C4-2B (cell line): ENCODE measurements around the gene MED15.

Source experiments
- ZFX ChIP-seq: fragments of 450-650 bp; IDR thresholded peaks from 2 replicates; pipeline ENCODE4 v1.6.1; 2017
- TF ChIP-seq, protein P1 (sequence below): fragments of 450-650 bp; conservative IDR thresholded peaks from 2 replicates; pipeline ENCODE4 v1.5.1; 2017; ENCODE audit warnings: mild to moderate bottlenecking

DNA sequence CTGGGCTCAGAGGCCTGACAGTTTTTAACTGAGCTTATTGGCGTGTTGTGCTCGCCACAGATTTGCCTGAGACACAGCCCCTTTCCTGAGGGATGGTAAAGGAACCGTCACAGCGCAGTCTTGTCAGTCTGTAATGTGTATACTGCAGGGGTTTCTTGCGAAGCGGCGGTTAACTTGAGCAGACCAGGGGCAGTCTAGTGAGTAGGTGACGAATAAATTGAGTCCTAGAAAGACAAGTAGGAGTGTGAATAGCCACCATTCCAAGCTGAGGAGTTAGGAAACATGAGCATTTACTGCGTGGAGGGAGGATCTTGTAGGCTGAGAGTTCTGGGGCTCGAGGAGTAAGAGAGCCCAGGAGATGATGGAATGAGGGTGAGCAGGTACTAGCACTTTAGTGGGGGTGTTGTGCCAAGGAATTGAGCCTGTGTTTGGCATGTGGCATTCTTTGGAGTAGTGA, 1.4 kb downstream of the MED15 start:
- TF ChIP-seq, protein P1, sequence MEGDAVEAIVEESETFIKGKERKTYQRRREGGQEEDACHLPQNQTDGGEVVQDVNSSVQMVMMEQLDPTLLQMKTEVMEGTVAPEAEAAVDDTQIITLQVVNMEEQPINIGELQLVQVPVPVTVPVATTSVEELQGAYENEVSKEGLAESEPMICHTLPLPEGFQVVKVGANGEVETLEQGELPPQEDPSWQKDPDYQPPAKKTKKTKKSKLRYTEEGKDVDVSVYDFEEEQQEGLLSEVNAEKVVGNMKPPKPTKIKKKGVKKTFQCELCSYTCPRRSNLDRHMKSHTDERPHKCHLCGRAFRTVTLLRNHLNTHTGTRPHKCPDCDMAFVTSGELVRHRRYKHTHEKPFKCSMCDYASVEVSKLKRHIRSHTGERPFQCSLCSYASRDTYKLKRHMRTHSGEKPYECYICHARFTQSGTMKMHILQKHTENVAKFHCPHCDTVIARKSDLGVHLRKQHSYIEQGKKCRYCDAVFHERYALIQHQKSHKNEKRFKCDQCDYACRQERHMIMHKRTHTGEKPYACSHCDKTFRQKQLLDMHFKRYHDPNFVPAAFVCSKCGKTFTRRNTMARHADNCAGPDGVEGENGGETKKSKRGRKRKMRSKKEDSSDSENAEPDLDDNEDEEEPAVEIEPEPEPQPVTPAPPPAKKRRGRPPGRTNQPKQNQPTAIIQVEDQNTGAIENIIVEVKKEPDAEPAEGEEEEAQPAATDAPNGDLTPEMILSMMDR, result no peak
- no peak for TF ChIP-seq ZFX
